Right lobe of liver (tissue), 6 donors: ENCODE data around the gene ABCD4. TPM values are rescaled to one million over a fixed set of nuclear protein-coding genes. Genes with fewer than 3 reads are reported as not detected.

Source experiments
- ATAC-seq, 4 donors: fragments of 200-7000 bp; cut with Tn5 transposase; one replicate each; pipeline ENCODE4 v1.9.1; 2020; ENCODE audit warnings: mild to moderate bottlenecking in 4 of 4, moderate library complexity in 4 of 4
- DNase-seq, 3 donors: peaks; one replicate each; pipeline ENCODE4 v3.0.0-alpha.2; 2020
- H3K27ac ChIP-seq, 3 donors: fragments of 200-600 bp; one replicate each; pipeline ENCODE4 v1.8.0; 2022
- H3K27me3 ChIP-seq, 2 donors: fragments of 200-600 bp; one replicate each; pipeline ENCODE4 v1.8.0; 2022
- H3K36me3 ChIP-seq, 4 donors: fragments of 200-600 bp; sonication (generic) in 1 of 4; one replicate each; pipeline versions ENCODE4 v1.5.1 to v1.8.0; 2017 to 2022; ENCODE audit warnings: control low read depth in 1 of 4
- H3K4me1 ChIP-seq, 4 donors: fragments of 200-600 bp; sonication (generic) in 1 of 4; one replicate each; pipeline versions ENCODE4 v1.5.1 to v1.8.0; 2017 to 2022; ENCODE audit warnings: control low read depth in 1 of 4
- H3K4me3 ChIP-seq, 3 donors: fragments of 200-600 bp; one replicate each; pipeline ENCODE4 v1.8.0; 2022
- H3K9me3 ChIP-seq, 4 donors: fragments of 200-600 bp; sonication (generic) in 1 of 4; one replicate each; pipeline versions ENCODE4 v1.5.1 to v1.8.0; 2017 to 2022; ENCODE audit warnings: control low read depth in 1 of 4
- CTCF ChIP-seq, 4 donors: fragments of 200-600 bp in 3 of 4; fragments of 450-650 bp in 1 of 4; IDR thresholded peaks; one replicate each; pipeline versions ENCODE4 v1.5.1 to v1.8.0; 2016 to 2022; ENCODE audit warnings: antibody characterized with exemption in 4 of 4, mild to moderate bottlenecking in 2 of 4
- POLR2A ChIP-seq: fragments of 450-650 bp; IDR thresholded peaks from one replicate; pipeline ENCODE4 v1.6.1; 2017; ENCODE audit warnings: antibody characterized with exemption, mild to moderate bottlenecking
- WGBS: methylation state at CpG from one replicate; pipeline ENCODE4 v1.1.6; 2018; ENCODE audit warnings: low coverage, low lambda C conversion rate; ENCODE audit not compliant: insufficient coverage; ENCODE audit errors: missing lambda C conversion rate; 5-methylcytosine and 5-hydroxymethylcytosine counted together
- intact Hi-C, 2 donors: fragments of 100-400 bp; cut with DNase I; formaldehyde crosslinking; loops; one replicate each; pipeline versions ENCODE4 v1.11.2 to v1.14.1; 2022
- total RNA-seq, 6 experiments: library from RNA; depleted of rRNA in 2 of 6; stranded (reverse); fragments of >200 nt in 2 of 6; fragmentation: NEBNext Ultra II Directional in 3 of 6; extraction: Animal tissue kit (Norgen Biotek cat#: 25700) in 3 of 6; gene quantifications; one replicate each; pipeline versions ENCODE4 v1.1.0 to v1.2.4, GENCODE V29; 2016 to 2023
- donor health status: DM: no; HTN: yes; CAD: no.
- donor health status: DM: no; HTN: no; CAD: no.
- donor health status: DM: no; HTN: no; CAD: no.
- donor health status: DM: no; HTN: yes; CAD: no.
- donor health status: DM: no; HTN: yes; CAD: no.

ABCD4 gene
- total RNA-seq, 6 experiments from 2014 or later: 20.3 to 39.3 (median 32.2) TPM

GRCh38 chr14:74260525-74261233 is 42.1 kb downstream of the ABCD4 start:
- Histone ChIP-seq H3K36me3 (no peaks in the 10 kb centered on the region), H3K9me3 (no peaks in the 10 kb centered on the region), H3K4me3 (no peak overlapping the region), H3K27ac (no peak overlapping the region), H3K27me3 (no peaks in the 10 kb centered on the region), H3K4me1 (peaks cover 0 to 14% (median 4%) of the 10 kb centered on the region in 4 donors)
- TF ChIP-seq CTCF (IDR thresholded peaks at IDR 0.05): no peak
- no peak for TF ChIP-seq POLR2A
- DNase-seq: no peak
- intact Hi-C loops: no loop called here
- WGBS: 86% methylated on average over 13 of the region's 29 CpGs
- ATAC-seq: no peak

GRCh38 chr14:74259513-74259912 is 43.2 kb downstream of the ABCD4 start:
- H3K36me3 ChIP-seq: no peaks in the 10 kb centered on the region
- DNase-seq (no peak), ATAC-seq (no peak)
- H3K27me3 ChIP-seq: no peaks in the 10 kb centered on the region
- TF ChIP-seq CTCF (IDR thresholded peaks at IDR 0.05): no peak
- no peak for TF ChIP-seq POLR2A
- H3K9me3 ChIP-seq: no peaks in the 10 kb centered on the region
- no peak overlapping the region for H3K4me3 ChIP-seq
- intact Hi-C loops: no loop called here
- H3K4me1 ChIP-seq: peaks cover 0 to 14% (median 4%) of the 10 kb centered on the region in 4 donors
- no CpG with 5 or more reads among the region's 12 CpGs for WGBS
- H3K27ac ChIP-seq: no peak overlapping the region

- Histone ChIP-seq H3K27ac (no peak overlapping the region), H3K27me3 (no peaks in the 10 kb centered on the region), H3K4me3 (no peak overlapping the region), H3K4me1 (peaks cover 0 to 14% (median 4%) of the 10 kb centered on the region in 4 donors), H3K9me3 (no peaks in the 10 kb centered on the region), H3K36me3 (no peaks in the 10 kb centered on the region)
- ATAC-seq (no peak), DNase-seq (no peak)
- TF ChIP-seq CTCF (IDR thresholded peaks at IDR 0.05): no peak
- no peak for TF ChIP-seq POLR2A
- WGBS: 80% methylated on average over 2 of the region's 3 CpGs
- intact Hi-C loops: no loop called here
Observed at GRCh38 chr14:74258764-74259035, 44.0 kb downstream of the ABCD4 start.

- TF ChIP-seq CTCF (IDR thresholded peaks at IDR 0.05) (no peak), POLR2A (no peak)
- H3K27ac ChIP-seq: no peak overlapping the region
- no peaks in the 10 kb centered on the region for H3K27me3 ChIP-seq
- 2% methylated on average over 24 of the region's 56 CpGs for WGBS
- H3K9me3 ChIP-seq: no peaks in the 10 kb centered on the region
- ATAC-seq (peak in 1 of 4 donors; percentile 22), DNase-seq (no peak)
- intact Hi-C loops: no loop called here
- H3K4me3 ChIP-seq: peak overlapping the region; percentile 47 to 60 (median 53)
- no peaks in the 10 kb centered on the region for H3K36me3 ChIP-seq
- H3K4me1 ChIP-seq: peaks cover 0 to 14% (median 4%) of the 10 kb centered on the region in 4 donors
Observed at GRCh38 chr14:74257941-74258763, 44.6 kb downstream of the ABCD4 start.
